Liver (tissue), 3 donors: ENCODE measurements around the gene AMPH.

Experiments used
- CTCF ChIP-seq: fragments of 150-350 bp; IDR thresholded peaks from 2 replicates; pipeline ENCODE4 v1.5.1; 2017; ENCODE audit warnings: improper control_type of control experiment, low read depth, low read length; ENCODE audit not compliant: missing input control
- JUND ChIP-seq, 2 donors: IDR thresholded peaks; 2 replicates each; pipeline ENCODE4 v1.6.1; 2016; ENCODE audit warnings: antibody characterized with exemption in 2 of 2
- SP1 ChIP-seq: IDR thresholded peaks from 2 replicates; pipeline ENCODE4 v1.6.1; 2018; ENCODE audit warnings: antibody characterized with exemption, mild to moderate bottlenecking
- donor health status: healthy.
- donor health status: healthy.

DNA sequence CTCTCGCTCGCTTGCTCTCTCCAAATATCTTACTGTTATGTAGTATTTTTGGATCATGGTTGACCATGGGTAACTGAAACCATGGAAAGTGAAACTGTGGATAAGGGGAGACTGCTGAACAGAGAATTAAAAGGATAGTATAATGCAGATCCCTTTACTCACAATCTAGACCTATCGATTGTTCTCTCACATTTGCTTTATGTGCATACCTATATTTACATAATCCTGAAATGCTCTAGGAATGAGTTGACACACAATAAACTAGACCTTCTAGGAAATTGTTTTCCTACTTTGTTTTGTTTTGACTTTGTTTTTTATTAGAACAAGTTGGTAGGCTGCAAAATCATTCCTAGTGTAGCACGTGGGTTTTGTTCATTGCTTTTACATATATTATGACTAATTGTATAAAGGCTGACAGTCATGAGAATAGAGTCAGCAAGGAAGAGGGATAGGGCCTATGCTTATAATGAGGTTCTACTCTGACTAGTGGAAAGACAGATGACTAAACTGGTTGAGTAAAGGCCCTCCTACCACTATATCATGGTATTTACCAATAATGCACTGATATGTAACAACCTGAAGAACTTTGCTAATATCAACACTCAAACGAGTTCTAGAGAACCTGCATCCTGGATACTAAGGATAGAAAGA, 182.5 kb downstream of the AMPH start:
- TF ChIP-seq CTCF: no peak
- TF ChIP-seq JUND (IDR thresholded peaks at IDR 0.05): no peak
- TF ChIP-seq SP1: no peak
